GM19351 (cell line): ENCODE measurements around the gene SLC26A6.

ENCODE experiments used
- ATAC-seq: cut with Tn5 transposase; IDR thresholded peaks from one replicate; pipeline ENCODE4 v1.9.1; 2021; ENCODE audit warnings: mild to moderate bottlenecking, moderate library complexity; ENCODE audit not compliant: unreplicated experiment

SLC26A6 gene

DNA sequence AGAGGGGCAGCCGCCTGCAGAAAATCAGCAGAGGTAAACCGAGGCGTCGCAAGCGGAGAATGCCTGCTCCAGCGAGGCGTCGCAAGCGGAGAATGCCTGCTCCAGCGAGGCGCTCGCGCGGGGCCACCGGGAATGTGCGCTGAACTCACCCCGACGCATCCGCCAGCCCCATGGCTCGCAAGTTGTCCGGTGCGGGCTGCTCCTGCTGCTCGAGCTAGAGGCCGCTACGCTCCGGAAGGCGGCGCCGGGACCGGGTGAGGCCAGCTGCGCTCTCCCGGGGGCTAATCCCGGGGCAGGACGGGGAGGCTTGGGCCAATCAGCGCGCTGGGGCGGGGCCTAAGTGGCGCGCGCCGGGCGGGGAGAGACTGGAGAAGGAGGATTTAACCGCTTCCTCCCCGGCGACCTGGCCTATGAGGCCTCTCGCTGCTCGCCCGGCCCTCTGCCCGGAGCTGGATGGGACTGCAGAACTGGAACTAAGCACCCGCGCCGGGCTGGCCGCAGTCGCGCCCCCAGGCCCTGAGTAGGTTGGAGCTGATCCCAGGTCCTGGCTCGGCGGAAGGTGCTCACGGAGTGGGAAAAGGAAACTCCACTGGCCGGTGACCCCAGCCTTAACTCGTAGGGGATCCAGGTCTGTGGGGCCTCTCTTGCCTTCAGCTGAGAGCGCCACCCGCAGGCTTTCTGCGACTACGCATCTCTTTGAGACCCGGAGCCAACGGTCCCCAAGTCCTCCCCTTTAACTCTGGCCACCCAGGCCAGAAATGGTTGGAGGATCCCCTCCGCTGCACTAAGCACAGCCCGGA, at the start of gene SLC26A6:
SLC26A6 (minus strand) TSS at position 240 of the 800 bp plus-strand sequence; CDS start at position 172, 68 bp downstream.
- peak; percentile 93 for ATAC-seq

GRCh38 chr3:48684480-48685143, 49.4 kb upstream of the SLC26A6 start:
- no peak for ATAC-seq

DNA sequence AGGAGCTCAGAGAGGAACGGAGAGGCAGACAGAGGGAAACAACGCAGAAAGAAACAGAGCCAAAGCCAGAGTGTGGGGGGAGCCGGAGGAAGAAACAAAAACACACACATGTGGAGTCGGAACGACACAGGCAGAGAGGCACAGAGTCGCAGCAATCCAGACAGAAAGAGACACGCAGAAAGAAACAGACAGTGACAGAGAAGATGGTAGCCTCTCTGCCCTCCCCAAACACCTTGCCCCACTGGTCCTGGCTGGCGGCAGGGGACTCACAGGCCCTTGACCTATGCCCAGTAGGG, 48.7 kb upstream of the SLC26A6 start:
- no peak for ATAC-seq

GRCh38 chr3:48682786-48683185, 47.5 kb upstream of the SLC26A6 start:
- no peak for ATAC-seq

DNA sequence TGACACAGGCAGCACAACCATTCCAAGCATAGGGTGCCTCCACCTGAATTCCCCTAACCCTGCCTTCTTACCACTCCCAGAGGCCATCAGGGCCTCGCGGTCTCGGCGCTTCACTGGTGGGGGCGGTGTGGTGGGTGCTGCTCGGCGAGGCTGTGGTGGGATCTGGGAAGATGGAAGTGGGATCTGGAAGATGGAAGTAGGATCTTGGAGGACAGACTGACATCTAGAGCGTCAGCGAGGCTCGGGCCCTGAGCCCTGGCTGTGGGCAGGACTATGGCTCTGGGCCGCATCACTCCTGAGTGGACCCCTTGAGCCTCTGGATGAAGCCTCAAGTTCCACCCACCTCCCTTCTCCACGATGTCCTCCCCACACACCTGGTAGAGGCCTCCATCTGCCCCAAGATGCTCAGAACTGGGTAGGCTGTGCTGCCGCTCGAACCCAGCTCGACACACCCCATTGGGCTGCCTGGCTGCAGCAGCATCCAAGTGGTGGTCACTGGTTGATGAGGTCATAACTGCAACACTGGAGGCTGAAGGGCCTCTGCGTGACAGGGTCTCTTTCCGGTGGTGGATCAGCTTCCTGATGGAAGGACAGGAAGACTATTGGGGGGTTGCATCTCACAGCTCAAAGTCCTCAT, 46.8 kb upstream of the SLC26A6 start:
- no peak for ATAC-seq

- no peak for ATAC-seq
Observed at GRCh38 chr3:48681541-48681880, 46.2 kb upstream of the SLC26A6 start.

- no peak for ATAC-seq
Observed at GRCh38 chr3:48680811-48681540, 45.7 kb upstream of the SLC26A6 start.

GRCh38 chr3:48679411-48680391, 44.4 kb upstream of the SLC26A6 start:
- ATAC-seq, result no peak

- no peak for ATAC-seq
Observed at GRCh38 chr3:48678566-48679380, 43.5 kb upstream of the SLC26A6 start.

GRCh38 chr3:48678056-48678455, 42.8 kb upstream of the SLC26A6 start:
- no peak for ATAC-seq

DNA sequence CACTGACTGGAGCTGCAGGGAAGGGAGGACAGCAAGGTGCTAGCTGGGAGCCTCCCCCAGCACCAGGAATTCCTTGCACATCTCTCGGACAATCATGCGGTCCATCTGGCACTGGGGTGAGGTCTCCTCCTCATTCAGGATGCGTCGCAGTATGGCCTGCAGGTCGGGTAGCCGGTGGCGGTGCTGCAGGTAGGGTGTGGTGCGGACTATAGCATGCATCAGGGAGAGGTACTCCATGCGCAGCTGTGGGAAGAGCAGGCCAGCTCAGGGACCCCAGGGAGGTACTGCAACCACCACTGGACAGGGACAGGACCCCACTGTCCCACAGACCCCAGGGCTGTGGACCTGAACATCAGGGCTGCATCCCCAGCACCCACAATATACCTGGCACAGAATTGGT, 39.2 kb upstream of the SLC26A6 start:
- ATAC-seq, result no peak

GRCh38 chr3:48672522-48672921, 37.3 kb upstream of the SLC26A6 start:
- ATAC-seq, result no peak

DNA sequence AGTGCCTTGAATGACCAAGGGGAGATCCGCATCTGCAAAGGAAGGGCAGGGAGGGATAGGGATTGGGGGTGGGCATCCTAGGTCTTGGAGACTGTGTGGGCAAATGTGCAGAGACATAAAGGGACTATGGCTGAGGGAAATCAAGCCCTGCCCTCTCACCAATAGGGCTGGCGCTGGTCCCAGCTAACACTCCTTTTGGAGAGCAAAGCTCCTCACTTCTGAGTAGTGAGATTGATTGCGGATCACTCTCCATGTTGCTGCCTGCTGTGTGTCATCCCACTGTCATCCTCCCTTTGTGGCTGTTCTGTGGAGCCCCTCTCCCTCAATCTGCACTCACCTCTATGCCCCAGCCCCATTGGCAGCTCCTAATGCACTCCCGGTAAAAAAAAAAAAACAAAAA, 29.7 kb upstream of the SLC26A6 start:
- ATAC-seq, result no peak

- ATAC-seq, result no peak
Observed at GRCh38 chr3:48664313-48664644, 29.0 kb upstream of the SLC26A6 start.

DNA sequence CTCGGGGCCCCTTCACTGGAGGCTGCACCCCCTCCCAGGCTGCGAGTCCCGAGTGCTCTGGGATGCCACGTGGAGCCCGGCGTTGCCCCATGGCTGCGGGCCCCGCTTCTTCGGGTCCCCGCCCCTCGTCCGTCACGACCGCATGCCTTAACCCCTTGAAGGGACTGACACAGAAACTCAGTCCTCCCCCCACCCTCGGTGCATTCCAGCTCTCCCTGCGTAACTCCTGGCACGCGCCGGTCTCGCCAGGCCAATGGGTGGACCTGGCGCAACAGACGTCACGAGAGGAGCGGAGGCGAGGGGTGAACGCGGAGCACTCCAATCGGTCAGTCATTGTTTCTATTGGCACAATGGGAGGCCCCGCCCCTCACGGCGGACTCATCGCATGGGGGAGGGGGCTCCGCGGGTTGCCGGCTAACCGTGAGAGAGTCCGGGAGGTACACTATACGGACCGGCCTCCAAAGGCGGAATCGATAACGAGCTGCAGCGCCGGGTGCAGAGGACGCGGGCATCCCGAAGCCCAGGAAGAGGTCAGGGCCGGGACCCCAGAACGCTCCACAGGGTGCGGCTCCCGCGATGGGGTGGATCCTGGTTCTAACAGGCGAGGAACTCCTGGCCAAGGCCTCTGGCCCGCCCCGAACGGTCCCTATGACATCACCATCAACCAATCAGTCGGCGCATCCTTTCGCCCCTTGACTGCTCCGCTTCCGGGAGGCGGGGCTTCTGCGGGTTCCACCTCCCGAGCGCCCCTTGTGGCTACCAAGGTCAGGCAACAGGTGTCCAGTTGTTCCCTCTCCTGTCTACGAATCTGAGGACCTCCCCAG, 28.4 kb upstream of the SLC26A6 start:
- peak; percentile 91 for ATAC-seq

- no peak for ATAC-seq
Observed at GRCh38 chr3:48662753-48663488, 27.7 kb upstream of the SLC26A6 start, which contains the start of gene CELSR3. TSS of gene CELSR3 (minus strand) at chr3:48662886. CDS start at chr3:48662634, 252 bp downstream.

- no peak for ATAC-seq
Observed at GRCh38 chr3:48662145-48662752, 27.0 kb upstream of the SLC26A6 start.
